ENCODE results near the gene GPAT3. TPM values are rescaled to one million over a fixed set of nuclear protein-coding genes. Genes with fewer than 3 reads are reported as not detected.
"Not testable (repeated sequence)": the region's sequence is repeated elsewhere in the genome, so short reads cannot be mapped to it uniquely, and the experiment has no call there.

The GPAT3 gene
- total RNA-seq, 1 donor, result 0.36 TPM

- H3K4me3 ChIP-seq (ENCODE audit: insufficient read depth, low read length), result no peak overlapping the region
- peak overlapping the region; percentile 29 for H2AFZ ChIP-seq (ENCODE audit: low read length)
- peaks cover 10% of the 10 kb centered on the region for H3K4me1 ChIP-seq (ENCODE audit: insufficient read depth, low read length)
- H3K27me3 ChIP-seq (ENCODE audit: insufficient read depth, low read length), result no peaks in the 10 kb centered on the region
- no peak for DNase-seq (ENCODE audit: insufficient read length, low spot score, missing footprints)
- TF ChIP-seq, protein P1, sequence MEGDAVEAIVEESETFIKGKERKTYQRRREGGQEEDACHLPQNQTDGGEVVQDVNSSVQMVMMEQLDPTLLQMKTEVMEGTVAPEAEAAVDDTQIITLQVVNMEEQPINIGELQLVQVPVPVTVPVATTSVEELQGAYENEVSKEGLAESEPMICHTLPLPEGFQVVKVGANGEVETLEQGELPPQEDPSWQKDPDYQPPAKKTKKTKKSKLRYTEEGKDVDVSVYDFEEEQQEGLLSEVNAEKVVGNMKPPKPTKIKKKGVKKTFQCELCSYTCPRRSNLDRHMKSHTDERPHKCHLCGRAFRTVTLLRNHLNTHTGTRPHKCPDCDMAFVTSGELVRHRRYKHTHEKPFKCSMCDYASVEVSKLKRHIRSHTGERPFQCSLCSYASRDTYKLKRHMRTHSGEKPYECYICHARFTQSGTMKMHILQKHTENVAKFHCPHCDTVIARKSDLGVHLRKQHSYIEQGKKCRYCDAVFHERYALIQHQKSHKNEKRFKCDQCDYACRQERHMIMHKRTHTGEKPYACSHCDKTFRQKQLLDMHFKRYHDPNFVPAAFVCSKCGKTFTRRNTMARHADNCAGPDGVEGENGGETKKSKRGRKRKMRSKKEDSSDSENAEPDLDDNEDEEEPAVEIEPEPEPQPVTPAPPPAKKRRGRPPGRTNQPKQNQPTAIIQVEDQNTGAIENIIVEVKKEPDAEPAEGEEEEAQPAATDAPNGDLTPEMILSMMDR (IDR thresholded peaks at IDR 0.05; ENCODE audit: extremely low read depth, low read depth, low read length), result no peak
- no peaks in the 10 kb centered on the region for H4K20me1 ChIP-seq (ENCODE audit: insufficient read depth, low read length)
- H3K36me3 ChIP-seq (ENCODE audit: insufficient read depth, low read length), result no peaks in the 10 kb centered on the region
- peaks cover 5% of the 10 kb centered on the region for H3K9me3 ChIP-seq (ENCODE audit: low read depth, low read length)
- H3K27ac ChIP-seq (ENCODE audit: low read depth, low read length), result no peak overlapping the region
- no peak overlapping the region for H3K4me2 ChIP-seq (ENCODE audit: insufficient read depth, low read length)
- no peaks in the 10 kb centered on the region for H3K79me2 ChIP-seq (ENCODE audit: insufficient read depth, low read length)
Observed at GRCh38 chr4:83617371-83618035, 81.6 kb downstream of the GPAT3 start.

GRCh38 chr4:83618431-83618830 is 82.5 kb downstream of the GPAT3 start:
- TF ChIP-seq, protein P1 (IDR thresholded peaks at IDR 0.05; ENCODE audit: extremely low read depth, low read depth, low read length), result no peak
- H3K4me3 ChIP-seq (ENCODE audit: insufficient read depth, low read length), result no peak overlapping the region
- H3K9me3 ChIP-seq (ENCODE audit: low read depth, low read length), result peaks cover 9% of the 10 kb centered on the region
- DNase-seq (ENCODE audit: insufficient read length, low spot score, missing footprints), result peak; percentile 29
- no peaks in the 10 kb centered on the region for H4K20me1 ChIP-seq (ENCODE audit: insufficient read depth, low read length)
- no peak overlapping the region for H3K27ac ChIP-seq (ENCODE audit: low read depth, low read length)
- no peaks in the 10 kb centered on the region for H3K79me2 ChIP-seq (ENCODE audit: insufficient read depth, low read length)
- no peaks in the 10 kb centered on the region for H3K27me3 ChIP-seq (ENCODE audit: insufficient read depth, low read length)
- H3K4me1 ChIP-seq (ENCODE audit: insufficient read depth, low read length), result peaks cover 10% of the 10 kb centered on the region
- no peaks in the 10 kb centered on the region for H3K36me3 ChIP-seq (ENCODE audit: insufficient read depth, low read length)
- peak overlapping the region; percentile 56 for H3K4me2 ChIP-seq (ENCODE audit: insufficient read depth, low read length)
- no peak overlapping the region for H2AFZ ChIP-seq (ENCODE audit: low read length)

GRCh38 chr4:83618991-83619645 is 83.2 kb downstream of the GPAT3 start:
- Histone ChIP-seq H3K27me3 (ENCODE audit: insufficient read depth, low read length) (no peaks in the 10 kb centered on the region), H3K4me3 (ENCODE audit: insufficient read depth, low read length) (no peak overlapping the region), H3K9me3 (ENCODE audit: low read depth, low read length) (peaks cover 6% of the 10 kb centered on the region), H3K36me3 (ENCODE audit: insufficient read depth, low read length) (no peaks in the 10 kb centered on the region), H3K4me1 (ENCODE audit: insufficient read depth, low read length) (peaks cover 10% of the 10 kb centered on the region), H3K79me2 (ENCODE audit: insufficient read depth, low read length) (no peaks in the 10 kb centered on the region), H3K4me2 (ENCODE audit: insufficient read depth, low read length) (peak overlapping the region; percentile 14), H4K20me1 (ENCODE audit: insufficient read depth, low read length) (no peaks in the 10 kb centered on the region), H3K27ac (ENCODE audit: low read depth, low read length) (no peak overlapping the region), H2AFZ (ENCODE audit: low read length) (no peak overlapping the region)
- TF ChIP-seq, protein P1 (IDR thresholded peaks at IDR 0.05; ENCODE audit: extremely low read depth, low read depth, low read length), result no peak
- DNase-seq (ENCODE audit: insufficient read length, low spot score, missing footprints), result peak; percentile 25

- not testable (repeated sequence) for H3K4me3 ChIP-seq (ENCODE audit: insufficient read depth, low read length); H3K79me2 ChIP-seq (ENCODE audit: insufficient read depth, low read length); H3K27ac ChIP-seq (ENCODE audit: low read depth, low read length); H3K4me2 ChIP-seq (ENCODE audit: insufficient read depth, low read length); H3K27me3 ChIP-seq (ENCODE audit: insufficient read depth, low read length); DNase-seq (ENCODE audit: insufficient read length, low spot score, missing footprints); H2AFZ ChIP-seq (ENCODE audit: low read length); H3K9me3 ChIP-seq (ENCODE audit: low read depth, low read length); H4K20me1 ChIP-seq (ENCODE audit: insufficient read depth, low read length); H3K36me3 ChIP-seq (ENCODE audit: insufficient read depth, low read length)
- H3K4me1 ChIP-seq (ENCODE audit: insufficient read depth, low read length), result peaks cover 10% of the 10 kb centered on the region
Observed at GRCh38 chr4:83622127-83622526, 86.2 kb downstream of the GPAT3 start.

All from osteoblast (primary cell).